Measurements from ENCODE around the gene COL4A2.

- TF ChIP-seq POLR2AphosphoS5 (IDR thresholded peaks at IDR 0.05; ENCODE audit: insufficient read depth in 1 of 2, low read depth in 1 of 2): no peak
- TF ChIP-seq, protein P1, sequence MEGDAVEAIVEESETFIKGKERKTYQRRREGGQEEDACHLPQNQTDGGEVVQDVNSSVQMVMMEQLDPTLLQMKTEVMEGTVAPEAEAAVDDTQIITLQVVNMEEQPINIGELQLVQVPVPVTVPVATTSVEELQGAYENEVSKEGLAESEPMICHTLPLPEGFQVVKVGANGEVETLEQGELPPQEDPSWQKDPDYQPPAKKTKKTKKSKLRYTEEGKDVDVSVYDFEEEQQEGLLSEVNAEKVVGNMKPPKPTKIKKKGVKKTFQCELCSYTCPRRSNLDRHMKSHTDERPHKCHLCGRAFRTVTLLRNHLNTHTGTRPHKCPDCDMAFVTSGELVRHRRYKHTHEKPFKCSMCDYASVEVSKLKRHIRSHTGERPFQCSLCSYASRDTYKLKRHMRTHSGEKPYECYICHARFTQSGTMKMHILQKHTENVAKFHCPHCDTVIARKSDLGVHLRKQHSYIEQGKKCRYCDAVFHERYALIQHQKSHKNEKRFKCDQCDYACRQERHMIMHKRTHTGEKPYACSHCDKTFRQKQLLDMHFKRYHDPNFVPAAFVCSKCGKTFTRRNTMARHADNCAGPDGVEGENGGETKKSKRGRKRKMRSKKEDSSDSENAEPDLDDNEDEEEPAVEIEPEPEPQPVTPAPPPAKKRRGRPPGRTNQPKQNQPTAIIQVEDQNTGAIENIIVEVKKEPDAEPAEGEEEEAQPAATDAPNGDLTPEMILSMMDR (IDR thresholded peaks at IDR 0.05): no peak
Measured at GRCh38 chr13:110329798-110330461, 22.8 kb downstream of the COL4A2 start.

Measured in vagina (tissue), 2 donors.